Tibial artery (tissue), 4 donors: ENCODE measurements around the gene SCGB1C2.
"Not testable (repeated sequence)": the region's sequence is repeated elsewhere in the genome, so short reads cannot be mapped to it uniquely, and the experiment has no call there.

Source experiments
- DNase-seq, 2 donors: peaks; one replicate each; pipeline ENCODE4 v3.0.0-alpha.2; 2019
- H3K27ac ChIP-seq, 2 donors: fragments of 200-600 bp; sonication (generic) in 1 of 2; 1 replicate in 1 of 2; 2 replicates in 1 of 2; pipeline ENCODE4 v1.5.1; 2018 to 2019; ENCODE audit warnings: mild to moderate bottlenecking in 1 of 2
- H3K27me3 ChIP-seq, 2 donors: fragments of 200-600 bp; sonication (generic) in 1 of 2; one replicate each; pipeline versions ENCODE4 v1.5.1 to v1.6.0; 2016 to 2019
- H3K36me3 ChIP-seq, 3 donors: fragments of 200-600 bp; sonication (generic) in 2 of 3; one replicate each; pipeline ENCODE4 v1.5.1; 2016 to 2019; ENCODE audit warnings: mild to moderate bottlenecking in 2 of 3
- H3K4me1 ChIP-seq, 4 donors: fragments of 200-600 bp; sonication (generic) in 2 of 4; 1 replicate in 3 of 4; 2 replicates in 1 of 4; pipeline ENCODE4 v1.5.1; 2016 to 2019
- H3K4me3 ChIP-seq, 2 donors: fragments of 200-600 bp; sonication (generic) in 1 of 2; 1 replicate in 1 of 2; 2 replicates in 1 of 2; pipeline ENCODE4 v1.5.1; 2018 to 2019; ENCODE audit warnings: mild to moderate bottlenecking in 2 of 2
- H3K9me3 ChIP-seq, 3 donors: fragments of 200-600 bp; sonication (generic) in 1 of 3; one replicate each; pipeline ENCODE4 v1.5.1; 2016 to 2019
- CTCF ChIP-seq, 2 experiments: fragments of 200-600 bp in 1 of 2; fragments of 450-650 bp in 1 of 2; IDR thresholded peaks; one replicate each; pipeline ENCODE4 v1.5.1; 2017 to 2019; ENCODE audit warnings: antibody characterized with exemption in 2 of 2, mild to moderate bottlenecking in 1 of 2, moderate library complexity in 1 of 2
- intact Hi-C: fragments of 100-400 bp; cut with DNase I; formaldehyde crosslinking; loops from one replicate; pipeline ENCODE4 v1.15.0; 2023; ENCODE audit warnings: low total_unique reads

The SCGB1C2 gene

DNA sequence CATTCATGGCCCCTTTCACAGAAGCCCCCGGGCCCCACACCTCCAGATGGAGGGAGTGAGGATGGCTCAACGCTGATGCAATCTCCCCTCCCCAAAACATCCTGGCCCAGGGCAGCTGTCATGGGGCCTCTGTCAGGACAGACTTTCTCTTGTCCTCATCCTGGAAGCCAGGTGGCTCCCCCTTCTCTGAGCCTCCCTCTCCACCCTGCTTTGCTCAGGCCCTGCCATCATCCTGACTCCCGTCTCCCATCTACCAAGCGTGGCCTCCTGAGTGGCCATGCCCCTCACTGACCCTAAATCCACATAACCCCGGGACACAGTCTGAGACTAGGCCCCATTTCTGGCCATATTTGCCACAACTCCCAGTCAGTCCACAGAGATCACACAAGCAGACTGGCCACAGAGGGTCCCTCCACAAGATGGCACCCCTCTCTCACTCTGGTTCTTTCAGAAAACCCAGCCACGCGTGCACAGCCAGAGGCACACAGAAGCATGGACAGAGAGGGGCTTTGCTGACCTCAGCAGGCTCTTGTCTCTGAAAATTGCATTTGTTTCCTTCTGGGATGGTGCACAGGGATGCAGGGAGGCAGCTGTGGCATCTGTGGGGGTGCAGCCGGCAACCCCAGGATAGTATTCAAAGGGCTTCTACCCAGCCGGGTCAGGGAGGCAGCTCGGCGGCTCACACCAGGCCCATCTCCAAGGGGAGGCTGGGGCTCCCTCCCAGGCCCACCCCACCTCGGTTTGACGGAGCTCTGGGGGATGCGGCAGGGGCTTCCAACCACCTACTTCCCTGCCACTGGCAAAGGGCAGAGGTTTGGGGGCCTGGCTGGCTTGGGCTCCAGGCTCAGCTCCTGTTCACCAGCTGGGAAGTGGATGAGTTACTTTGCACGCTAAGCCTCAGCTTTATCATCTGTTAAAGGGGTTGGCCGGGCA lies 27.2 kb downstream of the SCGB1C2 start:
- DNase-seq: peak in 1 of 2 donors; percentile 38
- peak in 1 of 2 experiments; percentile 28 for TF ChIP-seq CTCF (IDR thresholded peaks at IDR 0.05)
- intact Hi-C loops: no loop called here
- H3K4me3 ChIP-seq: no peak overlapping the region
- H3K36me3 ChIP-seq: no peaks in the 10 kb centered on the region
- H3K27ac ChIP-seq: no peak overlapping the region
- no peaks in the 10 kb centered on the region for H3K4me1 ChIP-seq
- H3K9me3 ChIP-seq: no peaks in the 10 kb centered on the region
- H3K27me3 ChIP-seq: peaks cover 0 to 11% of the 10 kb centered on the region in 2 donors

DNA sequence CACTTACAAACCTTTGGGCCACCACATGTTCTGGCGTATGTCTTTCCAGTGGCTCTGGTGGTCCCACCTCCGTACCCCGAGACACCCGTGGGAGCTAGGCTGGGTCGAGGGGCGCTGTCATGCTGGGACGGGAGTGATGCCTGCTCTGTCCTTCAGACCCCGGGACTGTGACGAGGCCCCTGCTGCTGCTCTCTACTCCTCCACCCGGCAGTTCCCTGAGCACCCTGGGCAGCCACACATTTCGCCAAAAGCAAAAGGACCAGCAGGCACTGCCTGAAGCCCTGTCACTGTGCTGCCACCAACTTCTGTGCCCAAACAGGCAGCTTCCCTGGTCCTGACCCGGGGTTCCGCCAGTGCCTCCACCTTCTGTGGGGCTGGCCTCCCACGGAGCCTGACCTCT lies 28.6 kb downstream of the SCGB1C2 start:
- Histone ChIP-seq H3K27me3 (peaks cover 0 to 19% of the 10 kb centered on the region in 2 donors), H3K4me1 (no peaks in the 10 kb centered on the region), H3K9me3 (no peaks in the 10 kb centered on the region), H3K27ac (no peak overlapping the region), H3K36me3 (no peaks in the 10 kb centered on the region), H3K4me3 (no peak overlapping the region)
- DNase-seq: no peak
- intact Hi-C loops: no loop called here
- no peak for TF ChIP-seq CTCF (IDR thresholded peaks at IDR 0.05)

DNA sequence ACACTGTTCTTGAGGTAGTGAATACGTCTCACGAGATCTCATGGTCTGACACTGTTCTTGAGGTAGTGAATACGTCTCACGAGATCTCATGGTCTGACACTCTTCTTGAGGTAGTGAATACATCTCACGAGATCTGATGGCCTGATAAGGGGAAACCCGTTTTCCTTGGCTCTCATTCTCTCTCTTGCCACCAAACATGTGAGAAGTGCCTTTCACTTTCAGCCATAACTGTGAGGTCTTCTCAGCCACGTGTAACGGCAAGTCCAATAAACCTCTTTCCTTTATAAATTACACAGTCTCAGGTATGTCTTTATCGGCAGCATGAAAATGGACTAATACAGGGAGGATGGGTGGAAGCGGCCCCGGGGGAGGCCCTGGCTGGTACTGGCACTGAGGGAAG lies 31.2 kb downstream of the SCGB1C2 start:
- intact Hi-C loops, H3K27ac ChIP-seq: not testable (repeated sequence)

DNA sequence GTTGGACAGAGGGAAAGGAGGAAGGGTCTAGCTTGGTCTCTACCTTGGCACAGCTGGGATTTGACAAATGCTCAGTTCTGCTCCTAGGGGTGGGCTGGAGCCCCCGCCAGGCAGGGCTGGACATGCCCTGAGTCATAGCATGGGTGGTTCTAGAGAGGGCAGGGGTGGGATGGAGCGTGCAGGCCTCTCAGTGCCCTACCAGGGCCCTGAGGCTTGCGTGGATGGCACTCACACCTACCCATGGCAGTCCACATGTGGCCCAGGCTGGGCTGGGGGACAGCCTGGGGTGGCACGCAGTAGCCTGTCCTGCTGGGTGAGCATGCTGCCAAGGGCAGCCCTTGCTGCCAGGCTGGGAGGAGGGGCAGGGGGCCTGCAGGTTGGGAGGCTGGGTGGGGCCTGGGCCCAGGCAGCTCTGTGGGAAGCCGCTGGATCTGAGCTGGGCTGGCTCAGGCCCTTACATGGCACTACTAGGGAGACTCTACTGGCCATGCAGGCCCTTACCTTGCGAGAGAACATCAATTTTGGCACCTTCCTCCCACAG lies 32.8 kb downstream of the SCGB1C2 start:
- intact Hi-C loops: no loop called here
- Histone ChIP-seq H3K27me3 (peaks cover 0 to 22% of the 10 kb centered on the region in 2 donors), H3K4me1 (no peaks in the 10 kb centered on the region), H3K36me3 (no peaks in the 10 kb centered on the region), H3K4me3 (no peak overlapping the region), H3K27ac (no peak overlapping the region), H3K9me3 (no peaks in the 10 kb centered on the region)
- TF ChIP-seq CTCF (IDR thresholded peaks at IDR 0.05): no peak
- DNase-seq: no peak

More for the DNA sequence above, 31.2 kb downstream of the SCGB1C2 start:
- H3K36me3 ChIP-seq, H3K9me3 ChIP-seq, DNase-seq, H3K4me3 ChIP-seq, H3K4me1 ChIP-seq: not testable (repeated sequence)
- peaks cover 0 to 24% of the 10 kb centered on the region in 2 donors for H3K27me3 ChIP-seq

GRCh38 chr17:171871-172270 lies 34.5 kb downstream of the SCGB1C2 start:
- DNase-seq: no peak
- Histone ChIP-seq H3K27me3 (peaks cover 0 to 34% of the 10 kb centered on the region in 2 donors), H3K27ac (no peak overlapping the region), H3K36me3 (no peaks in the 10 kb centered on the region), H3K9me3 (no peaks in the 10 kb centered on the region), H3K4me1 (no peaks in the 10 kb centered on the region), H3K4me3 (no peak overlapping the region)
- no peak for TF ChIP-seq CTCF (IDR thresholded peaks at IDR 0.05)
- intact Hi-C loops: no loop called here

GRCh38 chr17:172401-172800 lies 35.0 kb downstream of the SCGB1C2 start:
- no peaks in the 10 kb centered on the region for H3K36me3 ChIP-seq
- DNase-seq: no peak
- no peak overlapping the region for H3K4me3 ChIP-seq
- H3K27ac ChIP-seq: no peak overlapping the region
- H3K9me3 ChIP-seq: no peaks in the 10 kb centered on the region
- intact Hi-C loops: no loop called here
- TF ChIP-seq CTCF (IDR thresholded peaks at IDR 0.05): no peak
- peaks cover 0 to 37% of the 10 kb centered on the region in 2 donors for H3K27me3 ChIP-seq
- no peaks in the 10 kb centered on the region for H3K4me1 ChIP-seq
